Neural cell (in vitro differentiated cells): ENCODE results near the gene GALK2. TPM values are rescaled to one million over a fixed set of nuclear protein-coding genes. Genes with fewer than 3 reads are reported as not detected.

Source experiments
- H2AFZ ChIP-seq: fragments of 200-600, 300-800 bp; sonication (generic), shearing (Covaris generic); 2 replicates; pipeline ENCODE4 v1.6.0; 2014; ENCODE audit warnings: low read depth, mild to moderate bottlenecking, antibody characterized with exemption, low read length, moderate library complexity
- H3F3A ChIP-seq: fragments of 200-600 bp; shearing (Covaris generic); 2 replicates; pipeline ENCODE4 v1.6.1; 2016; ENCODE audit warnings: mild to moderate bottlenecking, moderate library complexity, mixed read lengths, antibody characterized with exemption, low read length; ENCODE audit not compliant: insufficient read depth, poor library complexity, severe bottlenecking
- H3K27ac ChIP-seq: fragments of 200-600, 300-800 bp; sonication (generic), shearing (Covaris generic); 2 replicates; pipeline ENCODE4 v1.5.1; 2014; ENCODE audit warnings: mild to moderate bottlenecking, low read length, moderate library complexity
- H3K27me3 ChIP-seq: fragments of 300-800, 200-600 bp; sonication (generic), shearing (Covaris generic); 2 replicates; pipeline ENCODE4 v1.6.0; 2014; ENCODE audit warnings: mild to moderate bottlenecking, low read depth, low read length, moderate library complexity; ENCODE audit not compliant: insufficient read depth
- H3K36me3 ChIP-seq: fragments of 300-800, 200-600 bp; sonication (generic), shearing (Covaris generic); 2 replicates; pipeline ENCODE4 v1.5.1; 2014; ENCODE audit warnings: mild to moderate bottlenecking, antibody characterized with exemption, low read length, moderate library complexity; ENCODE audit not compliant: insufficient read depth
- H3K4me2 ChIP-seq: fragments of 300-800, 200-600 bp; sonication (generic), shearing (Covaris generic); 2 replicates; pipeline ENCODE4 v1.6.0; 2014; ENCODE audit warnings: mild to moderate bottlenecking, low read length
- H3K4me3 ChIP-seq: fragments of 300-800, 200-600 bp; sonication (generic), shearing (Covaris generic); 2 replicates; pipeline ENCODE4 v1.5.1; 2014; ENCODE audit warnings: mild to moderate bottlenecking, low read length, moderate library complexity
- H3K79me2 ChIP-seq: fragments of 200-600 bp; shearing (Covaris generic); replicated peaks from 2 replicates; pipeline ENCODE4 v1.6.0; 2014; ENCODE audit warnings: mild to moderate bottlenecking, low read length, moderate library complexity; ENCODE audit not compliant: insufficient read depth
- H3K9ac ChIP-seq: fragments of 300-800, 200-600 bp; sonication (generic), shearing (Covaris generic); 2 replicates; pipeline ENCODE4 v1.6.1; 2016; ENCODE audit warnings: mild to moderate bottlenecking, low read length, mixed read lengths
- H3K9me2 ChIP-seq: fragments of 200-600 bp; shearing (Covaris generic); 2 replicates; pipeline ENCODE4 v1.6.1; 2016; ENCODE audit warnings: mild to moderate bottlenecking, low read length, mixed read lengths; ENCODE audit not compliant: insufficient read depth
- H3K9me3 ChIP-seq: fragments of 200-600, 300-800 bp; sonication (generic), shearing (Covaris generic); 2 replicates; pipeline ENCODE4 v1.6.1; 2016; ENCODE audit warnings: mild to moderate bottlenecking, mixed run types, low read length, moderate library complexity, mixed read lengths
- H4K20me1 ChIP-seq: fragments of 200-600 bp; shearing (Covaris generic); 2 replicates; pipeline ENCODE4 v1.6.1; 2016; ENCODE audit warnings: mild to moderate bottlenecking, mixed run types; ENCODE audit not compliant: insufficient read depth
- EP300 ChIP-seq: fragments of 450-650 bp; conservative IDR thresholded peaks from 2 replicates; pipeline ENCODE4 v1.6.1; 2014; ENCODE audit warnings: antibody characterized with exemption, mild to moderate bottlenecking, moderate library complexity; ENCODE audit not compliant: poor library complexity, severe bottlenecking
- EZH2 ChIP-seq: fragments of 200-600, 300-800 bp; shearing (Covaris generic), sonication (generic); IDR thresholded peaks from 2 replicates; pipeline ENCODE4 v1.6.1; 2014; ENCODE audit warnings: antibody characterized with exemption, low read length, borderline replicate concordance, mild to moderate bottlenecking; ENCODE audit not compliant: insufficient read depth, poor library complexity, severe bottlenecking
- MXI1 ChIP-seq: fragments of 450-650 bp; conservative IDR thresholded peaks from 2 replicates; pipeline ENCODE4 v1.6.1; 2014; ENCODE audit warnings: antibody characterized with exemption, mild to moderate bottlenecking; ENCODE audit not compliant: poor library complexity, severe bottlenecking
- POLR2AphosphoS5 ChIP-seq: IDR thresholded peaks from 2 replicates; pipeline ENCODE4 v1.6.1; 2012
- RAD21 ChIP-seq: fragments of 450-650 bp; conservative IDR thresholded peaks from 2 replicates; pipeline ENCODE4 v1.6.1; 2014; ENCODE audit warnings: antibody characterized with exemption, mild to moderate bottlenecking, moderate library complexity
- SMC3 ChIP-seq: fragments of 450-650 bp; conservative IDR thresholded peaks from 2 replicates; pipeline ENCODE4 v1.6.1; 2014; ENCODE audit warnings: antibody characterized with exemption, mild to moderate bottlenecking, moderate library complexity; ENCODE audit not compliant: poor library complexity
- TAF1 ChIP-seq: IDR thresholded peaks from 2 replicates; pipeline ENCODE4 v1.6.1; 2012; ENCODE audit warnings: low read depth
- polyA plus RNA-seq: library from polyadenylated mRNA; depleted of rRNA; stranded (reverse); fragments of >200 nt; gene quantifications from 2 replicates; pipeline ENCODE4 v1.2.3, GENCODE V29; 2014
- TF ChIP-seq, protein P1 (sequence below): IDR thresholded peaks from 2 replicates; pipeline ENCODE4 v1.6.1; 2012; ENCODE audit warnings: borderline replicate concordance
- TF ChIP-seq, protein P2 (sequence below): fragments of 450-650 bp; IDR thresholded peaks from 2 replicates; pipeline ENCODE4 v1.5.1; 2014; ENCODE audit warnings: antibody characterized with exemption, mild to moderate bottlenecking, moderate library complexity; ENCODE audit not compliant: poor library complexity, severe bottlenecking

GALK2 gene
- polyA plus RNA-seq, 1 donor from 2014 or later = 26.3 TPM

DNA sequence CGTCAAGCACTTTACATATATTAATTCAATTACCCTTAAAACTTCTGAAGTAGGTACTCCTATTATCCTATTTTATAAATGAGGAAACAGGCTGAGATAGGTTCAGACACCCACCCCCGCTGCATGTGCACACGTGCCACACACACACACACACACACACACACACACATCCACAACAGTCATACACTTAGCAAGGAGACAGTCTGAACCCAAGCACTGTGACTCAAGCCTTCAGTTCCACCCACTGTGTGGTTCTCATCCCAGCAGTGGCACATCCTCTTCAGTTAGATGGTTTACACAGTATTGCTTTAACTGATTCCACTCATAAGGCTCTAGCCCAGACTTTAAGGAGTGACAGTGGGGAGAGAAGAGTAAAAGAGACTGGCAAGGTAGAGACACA is 161.9 kb downstream of the GALK2 start:
- no peak overlapping the region for H3K27ac ChIP-seq
- TF ChIP-seq, protein P1, sequence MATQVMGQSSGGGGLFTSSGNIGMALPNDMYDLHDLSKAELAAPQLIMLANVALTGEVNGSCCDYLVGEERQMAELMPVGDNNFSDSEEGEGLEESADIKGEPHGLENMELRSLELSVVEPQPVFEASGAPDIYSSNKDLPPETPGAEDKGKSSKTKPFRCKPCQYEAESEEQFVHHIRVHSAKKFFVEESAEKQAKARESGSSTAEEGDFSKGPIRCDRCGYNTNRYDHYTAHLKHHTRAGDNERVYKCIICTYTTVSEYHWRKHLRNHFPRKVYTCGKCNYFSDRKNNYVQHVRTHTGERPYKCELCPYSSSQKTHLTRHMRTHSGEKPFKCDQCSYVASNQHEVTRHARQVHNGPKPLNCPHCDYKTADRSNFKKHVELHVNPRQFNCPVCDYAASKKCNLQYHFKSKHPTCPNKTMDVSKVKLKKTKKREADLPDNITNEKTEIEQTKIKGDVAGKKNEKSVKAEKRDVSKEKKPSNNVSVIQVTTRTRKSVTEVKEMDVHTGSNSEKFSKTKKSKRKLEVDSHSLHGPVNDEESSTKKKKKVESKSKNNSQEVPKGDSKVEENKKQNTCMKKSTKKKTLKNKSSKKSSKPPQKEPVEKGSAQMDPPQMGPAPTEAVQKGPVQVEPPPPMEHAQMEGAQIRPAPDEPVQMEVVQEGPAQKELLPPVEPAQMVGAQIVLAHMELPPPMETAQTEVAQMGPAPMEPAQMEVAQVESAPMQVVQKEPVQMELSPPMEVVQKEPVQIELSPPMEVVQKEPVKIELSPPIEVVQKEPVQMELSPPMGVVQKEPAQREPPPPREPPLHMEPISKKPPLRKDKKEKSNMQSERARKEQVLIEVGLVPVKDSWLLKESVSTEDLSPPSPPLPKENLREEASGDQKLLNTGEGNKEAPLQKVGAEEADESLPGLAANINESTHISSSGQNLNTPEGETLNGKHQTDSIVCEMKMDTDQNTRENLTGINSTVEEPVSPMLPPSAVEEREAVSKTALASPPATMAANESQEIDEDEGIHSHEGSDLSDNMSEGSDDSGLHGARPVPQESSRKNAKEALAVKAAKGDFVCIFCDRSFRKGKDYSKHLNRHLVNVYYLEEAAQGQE = no peak
- H3K27me3 ChIP-seq = no peaks in the 10 kb centered on the region
- no peaks in the 10 kb centered on the region for H3K9me2 ChIP-seq
- H3K4me3 ChIP-seq = no peak overlapping the region
- H4K20me1 ChIP-seq = no peaks in the 10 kb centered on the region
- H3K9me3 ChIP-seq = no peaks in the 10 kb centered on the region
- no peak overlapping the region for H2AFZ ChIP-seq
- no peak overlapping the region for H3K9ac ChIP-seq
- no peak overlapping the region for H3K4me2 ChIP-seq
- H3F3A ChIP-seq = no peaks in the 10 kb centered on the region
- no peaks in the 10 kb centered on the region for H3K79me2 ChIP-seq
- H3K36me3 ChIP-seq = no peaks in the 10 kb centered on the region

DNA sequence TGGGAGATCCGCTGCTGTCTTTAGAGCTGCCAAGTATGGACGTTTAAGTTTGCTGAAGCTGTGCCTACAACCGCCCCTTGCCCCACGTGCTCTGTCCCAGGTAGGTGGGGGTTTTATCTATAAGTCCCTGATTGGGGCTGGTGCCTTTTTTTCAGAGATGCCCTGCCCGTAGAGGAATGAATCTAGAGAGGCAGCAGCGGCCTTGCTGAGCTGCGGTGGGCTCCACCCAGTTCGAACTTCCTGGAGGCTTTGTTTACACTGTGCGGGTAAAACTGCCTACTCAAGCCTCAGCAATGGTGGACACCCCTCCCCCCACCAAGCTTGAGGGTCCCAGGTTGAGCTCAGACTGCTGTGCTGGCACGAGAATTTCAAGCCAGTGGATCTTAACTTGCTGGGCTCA is 169.6 kb downstream of the GALK2 start:
- Histone ChIP-seq H3K4me2 (no peak overlapping the region), H3K27ac (no peak overlapping the region), H3K9me3 (no peaks in the 10 kb centered on the region), H3K36me3 (no peaks in the 10 kb centered on the region), H3K9me2 (no peaks in the 10 kb centered on the region), H3K79me2 (no peaks in the 10 kb centered on the region), H3K27me3 (no peaks in the 10 kb centered on the region), H4K20me1 (no peaks in the 10 kb centered on the region), H3K4me3 (no peak overlapping the region), H3F3A (no peaks in the 10 kb centered on the region), H2AFZ (no peak overlapping the region), H3K9ac (no peak overlapping the region)
- TF ChIP-seq EZH2 (no peak), EP300 (no peak), RAD21 (no peak), POLR2AphosphoS5 (no peak), TAF1 (no peak), SMC3 (no peak), MXI1 (no peak)
- TF ChIP-seq, protein P2, sequence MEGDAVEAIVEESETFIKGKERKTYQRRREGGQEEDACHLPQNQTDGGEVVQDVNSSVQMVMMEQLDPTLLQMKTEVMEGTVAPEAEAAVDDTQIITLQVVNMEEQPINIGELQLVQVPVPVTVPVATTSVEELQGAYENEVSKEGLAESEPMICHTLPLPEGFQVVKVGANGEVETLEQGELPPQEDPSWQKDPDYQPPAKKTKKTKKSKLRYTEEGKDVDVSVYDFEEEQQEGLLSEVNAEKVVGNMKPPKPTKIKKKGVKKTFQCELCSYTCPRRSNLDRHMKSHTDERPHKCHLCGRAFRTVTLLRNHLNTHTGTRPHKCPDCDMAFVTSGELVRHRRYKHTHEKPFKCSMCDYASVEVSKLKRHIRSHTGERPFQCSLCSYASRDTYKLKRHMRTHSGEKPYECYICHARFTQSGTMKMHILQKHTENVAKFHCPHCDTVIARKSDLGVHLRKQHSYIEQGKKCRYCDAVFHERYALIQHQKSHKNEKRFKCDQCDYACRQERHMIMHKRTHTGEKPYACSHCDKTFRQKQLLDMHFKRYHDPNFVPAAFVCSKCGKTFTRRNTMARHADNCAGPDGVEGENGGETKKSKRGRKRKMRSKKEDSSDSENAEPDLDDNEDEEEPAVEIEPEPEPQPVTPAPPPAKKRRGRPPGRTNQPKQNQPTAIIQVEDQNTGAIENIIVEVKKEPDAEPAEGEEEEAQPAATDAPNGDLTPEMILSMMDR = no peak
- TF ChIP-seq, protein P1 = no peak
